CD4-positive, alpha-beta T cell treated with Interleukin-15 for 4 hours (primary cell): ENCODE data around the gene TNIP2.
A peak's percentile ranks its signal among the peaks of the same experiment; 100 is the strongest.
"Not testable (repeated sequence)": the region's sequence is repeated elsewhere in the genome, so short reads cannot be mapped to it uniquely, and the experiment has no call there.

Source experiments
- DNase-seq: peaks from one replicate; pipeline ENCODE4 v3.0.0-alpha.2; 2020; ENCODE audit warnings: low spot score

TNIP2 gene

GRCh38 chr4:2794486-2795299, 38.6 kb upstream of the TNIP2 start:
- no peak for DNase-seq

GRCh38 chr4:2793586-2794485, 37.7 kb upstream of the TNIP2 start:
- peak; percentile 38 for DNase-seq

GRCh38 chr4:2792711-2793585, 36.8 kb upstream of the TNIP2 start, which contains the start of gene SH3BP2:
Gene SH3BP2, plus strand, starts transcription at chr4:2793085. Its CDS starts 27,533 bp downstream, at chr4:2820618.
- DNase-seq, result peak; percentile 53

GRCh38 chr4:2792396-2792710, 36.2 kb upstream of the TNIP2 start:
- no peak for DNase-seq

GRCh38 chr4:2791518-2792395, 35.6 kb upstream of the TNIP2 start:
- no peak for DNase-seq

GRCh38 chr4:2790583-2791517, 34.7 kb upstream of the TNIP2 start:
- no peak for DNase-seq

- DNase-seq, result no peak
Observed at GRCh38 chr4:2789793-2790582, 33.9 kb upstream of the TNIP2 start.

- no peak for DNase-seq
Observed at GRCh38 chr4:2789351-2789750, 33.2 kb upstream of the TNIP2 start.

GRCh38 chr4:2788532-2789103, 32.5 kb upstream of the TNIP2 start:
- DNase-seq, result no peak

GRCh38 chr4:2788101-2788500, 32.0 kb upstream of the TNIP2 start:
- DNase-seq, result no peak

- peak; percentile 44 for DNase-seq
Observed at GRCh38 chr4:2787230-2788100, 31.3 kb upstream of the TNIP2 start.

GRCh38 chr4:2786794-2787229, 30.7 kb upstream of the TNIP2 start:
- no peak for DNase-seq

- peak; percentile 66 for DNase-seq
Observed at GRCh38 chr4:2786152-2786671, 30.1 kb upstream of the TNIP2 start.

GRCh38 chr4:2785613-2786012, 29.5 kb upstream of the TNIP2 start:
- DNase-seq, result peak; percentile 62

- DNase-seq, result no peak
Observed at GRCh38 chr4:2783790-2784189, 27.7 kb upstream of the TNIP2 start.

GRCh38 chr4:2781911-2782310, 25.8 kb upstream of the TNIP2 start:
- DNase-seq, result no peak

GRCh38 chr4:2780643-2781042, 24.5 kb upstream of the TNIP2 start:
- not testable (repeated sequence) for DNase-seq
